ENCODE data around the gene MAPKBP1.

DNA sequence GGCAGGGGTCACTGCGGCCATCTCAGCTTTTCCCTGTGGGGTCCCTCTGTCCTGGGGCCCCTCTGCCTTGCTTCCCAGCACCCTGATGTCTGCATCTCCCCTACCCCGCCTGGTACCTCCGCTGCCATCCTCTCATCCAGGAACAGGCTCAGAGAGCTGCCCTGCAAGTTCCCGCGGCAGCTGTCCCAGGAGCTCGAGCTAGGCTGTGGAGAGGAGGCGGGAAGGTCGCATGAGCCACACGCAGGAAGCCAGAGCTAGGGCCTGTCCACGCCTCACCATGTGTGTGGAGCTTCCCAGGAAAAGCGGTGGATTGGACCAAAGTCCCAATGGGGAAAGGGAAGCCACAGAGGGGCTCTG lies 76.9 kb downstream of the MAPKBP1 start:
- TF ChIP-seq POLR2A (IDR thresholded peaks at IDR 0.05; ENCODE audit: low read depth, low read length) (no peak), POLR2AphosphoS5 (IDR thresholded peaks at IDR 0.05; ENCODE audit: low read depth, low read length) (no peak), TAF1 (IDR thresholded peaks at IDR 0.05; ENCODE audit: borderline replicate concordance, low read depth, low read length) (no peak)
